Neural progenitor cell (in vitro differentiated cells): Measurements from ENCODE around the gene DPYSL5. TPM values are rescaled to one million over a fixed set of nuclear protein-coding genes. Genes with fewer than 3 reads are reported as not detected.

Experiments
- DNase-seq: peaks from one replicate; pipeline ENCODE4 v3.0.0-alpha.2; 2016; ENCODE audit warnings: low spot score
- H2AFZ ChIP-seq: fragments of 200-600 bp; sonication (generic); replicated peaks from 2 replicates; pipeline ENCODE4 v1.6.1; 2016; ENCODE audit warnings: antibody characterized with exemption
- H3F3A ChIP-seq: fragments of 200-600 bp; sonication (generic); 2 replicates; pipeline ENCODE4 v1.6.1; 2016; ENCODE audit warnings: antibody characterized with exemption, low read depth
- H3K27ac ChIP-seq: fragments of 200-600 bp; sonication (generic); 2 replicates; pipeline ENCODE4 v1.5.1; 2016; ENCODE audit warnings: mild to moderate bottlenecking
- H3K27me3 ChIP-seq: fragments of 200-600 bp; sonication (generic); 2 replicates; pipeline ENCODE4 v1.6.1; 2016; ENCODE audit warnings: mild to moderate bottlenecking, moderate library complexity
- H3K36me3 ChIP-seq: fragments of 200-600 bp; sonication (generic); 2 replicates; pipeline ENCODE4 v1.5.1; 2016
- H3K4me1 ChIP-seq: fragments of 200-600 bp; sonication (generic); 2 replicates; pipeline ENCODE4 v1.6.1; 2016; ENCODE audit warnings: mixed run types
- H3K4me2 ChIP-seq: fragments of 200-600 bp; sonication (generic); 2 replicates; pipeline ENCODE4 v1.6.1; 2016
- H3K4me3 ChIP-seq: fragments of 200-600 bp; sonication (generic); 2 replicates; pipeline ENCODE4 v1.5.1; 2016
- H3K79me2 ChIP-seq: fragments of 200-600 bp; sonication (generic); 2 replicates; pipeline ENCODE4 v1.6.1; 2016; ENCODE audit warnings: low read depth
- H3K9ac ChIP-seq: fragments of 200-600 bp; sonication (generic); 2 replicates; pipeline ENCODE4 v1.6.1; 2016
- H3K9me3 ChIP-seq: fragments of 200-600 bp; sonication (generic); 2 replicates; pipeline ENCODE4 v1.5.1; 2016; ENCODE audit warnings: low read depth
- H4K20me1 ChIP-seq: fragments of 200-600 bp; sonication (generic); 2 replicates; pipeline ENCODE4 v1.6.1; 2016; ENCODE audit warnings: low read depth
- H3K27ac Mint-ChIP-seq: 3 replicates; pipeline ENCODE4 v1.8.0; 2021; ENCODE audit warnings: mixed read lengths
- H3K27me3 Mint-ChIP-seq: 2 replicates; pipeline ENCODE4 v1.8.0; 2022; ENCODE audit warnings: low read depth, mild to moderate bottlenecking, inconsistent platforms, moderate library complexity, mixed read lengths; ENCODE audit not compliant: insufficient read depth
- H3K36me3 Mint-ChIP-seq: 3 replicates; pipeline ENCODE4 v1.8.0; 2021; ENCODE audit warnings: mixed read lengths
- H3K4me1 Mint-ChIP-seq: 3 replicates; pipeline ENCODE4 v1.8.0; 2021; ENCODE audit warnings: mixed read lengths
- H3K4me3 Mint-ChIP-seq: 3 replicates; pipeline ENCODE4 v1.8.0; 2021; ENCODE audit warnings: mild to moderate bottlenecking, moderate library complexity, mixed read lengths
- H3K9me3 Mint-ChIP-seq: 3 replicates; pipeline ENCODE4 v1.8.0; 2020; ENCODE audit warnings: mixed read lengths
- CTCF ChIP-seq: fragments of 200-600 bp; sonication (generic); IDR thresholded peaks from 2 replicates; pipeline ENCODE4 v1.5.1; 2017; ENCODE audit warnings: antibody characterized with exemption, mild to moderate bottlenecking
- EZH2 ChIP-seq: fragments of 200-600 bp; sonication (generic); IDR thresholded peaks from 2 replicates; pipeline ENCODE4 v1.6.1; 2017; ENCODE audit warnings: antibody characterized with exemption, mild to moderate bottlenecking, moderate library complexity
- EZH2phosphoT487 ChIP-seq: fragments of 200-600 bp; sonication (generic); IDR thresholded peaks from 2 replicates; pipeline ENCODE4 v1.6.1; 2017; ENCODE audit warnings: antibody characterized with exemption
- total RNA-seq: library from RNA; depleted of rRNA; stranded (reverse); fragments of >200 nt; gene quantifications from 2 replicates; pipeline ENCODE4 v1.2.3, GENCODE V29; 2015; ENCODE audit warnings: low replicate concordance

Gene DPYSL5
- total RNA-seq, 1 donor from 2014 or later: 46.3 TPM

GRCh38 chr2:26970928-26971627, 123.1 kb downstream of the DPYSL5 start:
- no peaks in the 10 kb centered on the region for H3K36me3 Mint-ChIP-seq
- peaks cover 8% of the 10 kb centered on the region for H3K27me3 Mint-ChIP-seq
- H3K4me1 Mint-ChIP-seq: peaks cover 27% of the 10 kb centered on the region
- Histone ChIP-seq H3K27me3 (peaks cover 59% of the 10 kb centered on the region), H3K9me3 (no peaks in the 10 kb centered on the region), H2AFZ (peak overlapping the region; percentile 97), H3K4me3 (peak overlapping the region; percentile 78), H3K4me2 (peak overlapping the region; percentile 96), H3F3A (peaks cover 13% of the 10 kb centered on the region), H3K4me1 (peaks cover 20% of the 10 kb centered on the region), H3K27ac (no peak overlapping the region), H3K36me3 (no peaks in the 10 kb centered on the region), H3K79me2 (no peaks in the 10 kb centered on the region), H4K20me1 (peaks cover 32% of the 10 kb centered on the region), H3K9ac (no peak overlapping the region)
- H3K9me3 Mint-ChIP-seq: no peaks in the 10 kb centered on the region
- DNase-seq: peak; percentile 65
- TF ChIP-seq CTCF (no peak), EZH2phosphoT487 (no peak), EZH2 (no peak)
- peak overlapping the region; percentile 94 for H3K4me3 Mint-ChIP-seq
- H3K27ac Mint-ChIP-seq: peak overlapping the region; percentile 43

GRCh38 chr2:26971911-26972786, 124.2 kb downstream of the DPYSL5 start:
- Histone ChIP-seq H3K27me3 (peaks cover 57% of the 10 kb centered on the region), H3K4me1 (peaks cover 20% of the 10 kb centered on the region), H3K9ac (no peak overlapping the region), H4K20me1 (peaks cover 32% of the 10 kb centered on the region), H2AFZ (no peak overlapping the region), H3K79me2 (no peaks in the 10 kb centered on the region), H3K4me3 (no peak overlapping the region), H3K27ac (no peak overlapping the region), H3K9me3 (no peaks in the 10 kb centered on the region), H3K4me2 (peak overlapping the region; percentile 96), H3K36me3 (no peaks in the 10 kb centered on the region), H3F3A (peaks cover 13% of the 10 kb centered on the region)
- H3K4me3 Mint-ChIP-seq: peak overlapping the region; percentile 94
- H3K27ac Mint-ChIP-seq: no peak overlapping the region
- peaks cover 8% of the 10 kb centered on the region for H3K27me3 Mint-ChIP-seq
- no peak for DNase-seq
- peaks cover 27% of the 10 kb centered on the region for H3K4me1 Mint-ChIP-seq
- H3K36me3 Mint-ChIP-seq: no peaks in the 10 kb centered on the region
- TF ChIP-seq EZH2phosphoT487 (no peak), EZH2 (no peak), CTCF (no peak)
- no peaks in the 10 kb centered on the region for H3K9me3 Mint-ChIP-seq

GRCh38 chr2:26974352-26974751, 126.4 kb downstream of the DPYSL5 start:
- Histone ChIP-seq H3K9me3 (no peaks in the 10 kb centered on the region), H3K27ac (no peak overlapping the region), H3K79me2 (no peaks in the 10 kb centered on the region), H3K4me1 (peaks cover 20% of the 10 kb centered on the region), H3K4me3 (no peak overlapping the region), H2AFZ (no peak overlapping the region), H4K20me1 (peaks cover 32% of the 10 kb centered on the region), H3K9ac (no peak overlapping the region), H3K4me2 (no peak overlapping the region), H3K27me3 (peaks cover 35% of the 10 kb centered on the region), H3F3A (peaks cover 13% of the 10 kb centered on the region), H3K36me3 (no peaks in the 10 kb centered on the region)
- no peak for TF ChIP-seq EZH2phosphoT487
- TF ChIP-seq EZH2: no peak
- no peak for TF ChIP-seq CTCF
- peak; percentile 23 for DNase-seq
- H3K4me3 Mint-ChIP-seq: no peak overlapping the region
- H3K27ac Mint-ChIP-seq: no peak overlapping the region
- H3K27me3 Mint-ChIP-seq: peaks cover 8% of the 10 kb centered on the region
- H3K4me1 Mint-ChIP-seq: peaks cover 26% of the 10 kb centered on the region
- no peaks in the 10 kb centered on the region for H3K36me3 Mint-ChIP-seq
- H3K9me3 Mint-ChIP-seq: no peaks in the 10 kb centered on the region
